Activated T-cell treated with anti-CD3 and anti-CD28 coated beads, Interleukin-2, amount 50 U/mL, for 24 hours (primary cell): ENCODE data around the gene WT1.
"Not testable (repeated sequence)": the region's sequence is repeated elsewhere in the genome, so short reads cannot be mapped to it uniquely, and the experiment has no call there.

Source experiments
- DNase-seq: peaks from one replicate; pipeline ENCODE4 v3.0.0-alpha.2; 2020
- H3K27ac Mint-ChIP-seq: 2 replicates; pipeline ENCODE4 v1.8.0; 2020; ENCODE audit warnings: mild to moderate bottlenecking, mixed read lengths
- H3K27me3 Mint-ChIP-seq: 2 replicates; pipeline ENCODE4 v1.8.0; 2020; ENCODE audit warnings: mixed read lengths
- H3K36me3 Mint-ChIP-seq: 2 replicates; pipeline ENCODE4 v1.8.0; 2020; ENCODE audit warnings: low read depth, mixed read lengths
- H3K4me1 Mint-ChIP-seq: 2 replicates; pipeline ENCODE4 v1.8.0; 2020; ENCODE audit warnings: low read depth, mixed read lengths
- H3K4me3 Mint-ChIP-seq: 2 replicates; pipeline ENCODE4 v1.8.0; 2020; ENCODE audit warnings: mild to moderate bottlenecking, moderate library complexity, mixed read lengths
- H3K9me3 Mint-ChIP-seq: 2 replicates; pipeline ENCODE4 v1.8.0; 2020; ENCODE audit warnings: mixed read lengths

Gene WT1

GRCh38 chr11:32369987-32370386, 65.4 kb downstream of the WT1 start:
- H3K36me3 Mint-ChIP-seq, H3K4me3 Mint-ChIP-seq, H3K27ac Mint-ChIP-seq, H3K4me1 Mint-ChIP-seq, DNase-seq: not testable (repeated sequence)
- Mint-ChIP-seq H3K9me3 (peaks cover 16% of the 10 kb centered on the region), H3K27me3 (peaks cover 17% of the 10 kb centered on the region)

DNA sequence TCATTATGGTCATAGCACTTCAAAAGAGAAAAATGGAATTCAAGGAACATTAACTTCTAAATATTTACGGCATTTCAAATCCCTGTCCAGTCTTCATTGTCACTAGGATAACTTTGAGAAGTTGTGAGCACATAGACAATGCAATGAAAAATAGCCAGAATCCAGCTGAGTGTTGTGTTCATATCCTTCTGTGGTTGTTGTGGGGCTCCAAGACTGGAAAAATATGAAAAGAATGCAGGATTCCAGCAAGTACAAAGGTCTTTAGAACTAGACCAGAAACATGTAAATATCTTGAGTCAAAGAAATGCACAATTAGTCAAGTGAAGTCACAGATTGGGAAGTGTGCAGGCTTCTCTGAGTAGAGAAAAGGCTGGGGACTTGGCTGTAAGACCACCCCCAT, 68.7 kb downstream of the WT1 start:
- Mint-ChIP-seq H3K27me3 (peaks cover 18% of the 10 kb centered on the region), H3K9me3 (peaks cover 16% of the 10 kb centered on the region), H3K36me3 (no peaks in the 10 kb centered on the region), H3K4me1 (no peaks in the 10 kb centered on the region), H3K4me3 (no peak overlapping the region), H3K27ac (no peak overlapping the region)
- DNase-seq: no peak

GRCh38 chr11:32365192-32365591, 70.1 kb downstream of the WT1 start:
- Mint-ChIP-seq H3K27ac (no peak overlapping the region), H3K9me3 (peaks cover 16% of the 10 kb centered on the region), H3K4me1 (no peaks in the 10 kb centered on the region), H3K4me3 (no peak overlapping the region), H3K27me3 (peaks cover 21% of the 10 kb centered on the region), H3K36me3 (no peaks in the 10 kb centered on the region)
- DNase-seq: no peak

GRCh38 chr11:32358729-32359128, 76.6 kb downstream of the WT1 start:
- Mint-ChIP-seq H3K4me3 (no peak overlapping the region), H3K36me3 (no peaks in the 10 kb centered on the region), H3K4me1 (no peaks in the 10 kb centered on the region), H3K27me3 (peaks cover 36% of the 10 kb centered on the region), H3K27ac (no peak overlapping the region), H3K9me3 (no peaks in the 10 kb centered on the region)
- DNase-seq: no peak

GRCh38 chr11:32353884-32354283, 81.5 kb downstream of the WT1 start:
- no peak for DNase-seq
- Mint-ChIP-seq H3K27me3 (peaks cover 14% of the 10 kb centered on the region), H3K4me3 (no peak overlapping the region), H3K27ac (no peak overlapping the region), H3K9me3 (no peaks in the 10 kb centered on the region), H3K36me3 (no peaks in the 10 kb centered on the region), H3K4me1 (no peaks in the 10 kb centered on the region)

- Mint-ChIP-seq H3K4me3 (no peak overlapping the region), H3K27me3 (peaks cover 20% of the 10 kb centered on the region), H3K27ac (no peak overlapping the region), H3K9me3 (no peaks in the 10 kb centered on the region), H3K4me1 (peaks cover 4% of the 10 kb centered on the region), H3K36me3 (no peaks in the 10 kb centered on the region)
- no peak for DNase-seq
Observed at GRCh38 chr11:32348502-32348901, 86.8 kb downstream of the WT1 start.

DNA sequence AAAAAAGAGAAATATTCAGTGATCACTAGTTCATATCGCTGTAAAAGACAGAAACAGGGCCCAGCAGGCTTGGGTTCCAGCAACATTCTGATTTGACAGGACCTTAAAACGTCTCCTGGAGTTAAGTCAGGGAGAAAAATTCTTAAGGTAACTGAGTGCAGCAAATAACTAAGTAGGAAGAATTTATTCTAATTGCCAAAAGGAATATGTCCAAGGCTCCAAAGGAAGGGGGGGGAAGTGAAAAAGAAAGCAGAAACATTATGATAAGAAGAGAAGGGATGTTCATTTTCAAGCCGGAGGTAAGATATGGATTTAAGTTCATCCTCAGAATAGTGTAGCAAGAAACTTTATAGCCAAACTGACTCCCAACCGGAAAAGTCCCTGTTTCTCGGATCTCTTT, 90.4 kb downstream of the WT1 start:
- H3K27me3 Mint-ChIP-seq: peaks cover 20% of the 10 kb centered on the region
- no peaks in the 10 kb centered on the region for H3K9me3 Mint-ChIP-seq
- no peak overlapping the region for H3K27ac Mint-ChIP-seq
- H3K4me1 Mint-ChIP-seq: peaks cover 8% of the 10 kb centered on the region
- no peaks in the 10 kb centered on the region for H3K36me3 Mint-ChIP-seq
- H3K4me3 Mint-ChIP-seq: no peak overlapping the region
- no peak for DNase-seq

DNA sequence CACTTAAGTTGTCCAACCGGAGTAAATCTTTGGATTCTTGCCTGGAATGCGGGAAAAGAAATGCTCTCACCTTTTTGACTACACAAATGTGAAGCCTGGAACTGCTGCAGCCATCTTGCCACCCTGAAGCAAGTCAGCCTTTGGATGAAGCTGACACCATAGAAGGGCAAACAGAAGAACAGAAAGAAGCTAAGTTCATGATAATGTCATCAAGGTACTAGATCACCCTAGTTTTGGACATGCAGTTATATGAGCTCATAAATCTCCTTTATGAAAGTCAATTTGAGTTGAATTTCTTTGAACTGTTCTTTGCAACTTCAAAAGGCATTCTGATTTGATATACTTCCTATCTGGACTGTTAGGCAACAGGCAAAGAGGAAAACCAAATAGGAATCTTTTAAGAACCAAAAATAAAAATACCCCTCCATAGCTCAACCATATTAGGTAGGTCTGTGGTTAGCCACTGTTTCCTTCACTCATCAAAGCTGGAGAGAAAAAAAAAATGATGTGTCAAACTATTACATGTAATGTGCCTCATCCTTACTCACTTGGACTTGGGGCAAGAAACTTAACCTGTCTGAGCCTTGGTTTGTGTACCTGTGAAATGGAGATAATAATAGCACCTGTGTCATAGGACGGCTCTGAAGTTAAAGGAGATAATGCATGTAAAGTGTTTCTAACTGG, 91.9 kb downstream of the WT1 start:
- no peak overlapping the region for H3K27ac Mint-ChIP-seq
- peaks cover 8% of the 10 kb centered on the region for H3K4me1 Mint-ChIP-seq
- H3K9me3 Mint-ChIP-seq: no peaks in the 10 kb centered on the region
- H3K36me3 Mint-ChIP-seq: no peaks in the 10 kb centered on the region
- no peak for DNase-seq
- no peak overlapping the region for H3K4me3 Mint-ChIP-seq
- peaks cover 18% of the 10 kb centered on the region for H3K27me3 Mint-ChIP-seq

GRCh38 chr11:32341620-32342613, 93.4 kb downstream of the WT1 start:
- H3K27me3 Mint-ChIP-seq: peaks cover 24% of the 10 kb centered on the region
- H3K36me3 Mint-ChIP-seq: no peaks in the 10 kb centered on the region
- no peak overlapping the region for H3K4me3 Mint-ChIP-seq
- no peak for DNase-seq
- H3K4me1 Mint-ChIP-seq: peaks cover 8% of the 10 kb centered on the region
- no peak overlapping the region for H3K27ac Mint-ChIP-seq
- no peaks in the 10 kb centered on the region for H3K9me3 Mint-ChIP-seq

- H3K4me1 Mint-ChIP-seq: peaks cover 8% of the 10 kb centered on the region
- no peak overlapping the region for H3K27ac Mint-ChIP-seq
- H3K9me3 Mint-ChIP-seq: no peaks in the 10 kb centered on the region
- no peak overlapping the region for H3K4me3 Mint-ChIP-seq
- no peaks in the 10 kb centered on the region for H3K36me3 Mint-ChIP-seq
- peaks cover 22% of the 10 kb centered on the region for H3K27me3 Mint-ChIP-seq
- DNase-seq: no peak
Observed at GRCh38 chr11:32340181-32340580, 95.2 kb downstream of the WT1 start.
